ENCODE data around the gene HOTAIR. TPM values are rescaled to one million over a fixed set of nuclear protein-coding genes. Genes with fewer than 3 reads are reported as not detected.

Gene HOTAIR
- polyA plus RNA-seq, 2 of the 4 experiments (the other 2 are of a cell fraction), result 0.67 to 0.71 TPM

- TF ChIP-seq REST (IDR thresholded peaks at IDR 0.05), result no peak
- TF ChIP-seq HOXB5 (CRISPR knock-in tag; IDR thresholded peaks at IDR 0.05), result no peak
Measured at GRCh38 chr12:53941187-53941586, 33.6 kb downstream of the HOTAIR start (continued).

- DNase-seq (ENCODE audit: low read depth in 1 of 2, low spot score in 1 of 2), result no peak
- ChIA-PET CTCF (interaction anchor here (1.0 to 3.6 kb wide), 8 partner anchors 18 to 194 kb away, joined by 3 to 18 read pairs (median 4); partner anchors contain the start of gene HOXC10), POLR2A (interaction anchor here (1.1 kb wide), 1 partner anchor 60 kb away, joined by 3 read pairs; the partner anchor contains the start of gene HOXC9)
- 0 out of 2 replicates have a peak, but pooled peaks have one; percentile 26 for TF ChIP-seq E2F6 (IDR thresholded peaks at IDR 0.05; ENCODE audit: borderline replicate concordance, low read depth)
- no peak for TF ChIP-seq HOXB13 (CRISPR knock-in tag; IDR thresholded peaks at IDR 0.05; ENCODE audit: low read depth)
- no peak for TF ChIP-seq EHF (CRISPR knock-in tag; IDR thresholded peaks at IDR 0.05)
- TF ChIP-seq NFE2L2 (conservative IDR thresholded peaks at IDR 0.05; ENCODE audit: low read length), result no peak
- no peak for TF ChIP-seq CTCF (IDR thresholded peaks at IDR 0.05)
- no peak for ATAC-seq
- H3K4me1 ChIP-seq, result peaks cover 20% of the 10 kb centered on the region; the same call in 2 of the 3 replicates
- peak overlapping the region; percentile 87 for H3K4me2 ChIP-seq
- FAIRE-seq, result no peak
- 81% methylated on average over 9 of the region's 9 CpGs for WGBS (ENCODE audit: missing lambda C conversion rate)
- peak overlapping the region; percentile 86 for H3K4me3 ChIP-seq
- H3K9me3 ChIP-seq, result no peaks in the 10 kb centered on the region
- H3K27ac ChIP-seq, result peak overlapping the region; percentile 85 to 94; a peak in 5 of 6 replicates
Measured at GRCh38 chr12:53940443-53941014, 34.2 kb downstream of the HOTAIR start.

GRCh38 chr12:53939141-53940108, 35.3 kb downstream of the HOTAIR start:
- Histone ChIP-seq H3K4me2 (peak overlapping the region; percentile 87), H3K4me1 (peaks cover 20% of the 10 kb centered on the region; the same call in 2 of the 3 replicates), H3K4me3 (peak overlapping the region; percentile 86), H3K9me3 (no peaks in the 10 kb centered on the region), H3K27ac (peak overlapping the region; percentile 85 to 94)
- CTCF ChIA-PET, result interaction anchor here (0.7 to 3.6 kb wide), 17 partner anchors 9 to 193 kb away, joined by 3 to 18 read pairs (median 3); partner anchors contain the start of genes HOXC10, HOXC12 and HOXC8
- DNase-seq (ENCODE audit: low read depth in 1 of 2, low spot score in 1 of 2) (peak; percentile 30 to 36), ATAC-seq (peak; percentile 36 to 61), FAIRE-seq (no peak)
- 21% methylated on average over 27 of the region's 91 CpGs for WGBS (ENCODE audit: missing lambda C conversion rate)
- no peak for TF ChIP-seq REST (IDR thresholded peaks at IDR 0.05)
- peak; percentile 36 to 50; a peak in 3 of 4 replicates for TF ChIP-seq CEBPB (IDR thresholded peaks at IDR 0.05)
- TF ChIP-seq MAFK (IDR thresholded peaks at IDR 0.05; ENCODE audit: partially characterized antibody), result no peak
- POLR2A ChIA-PET, result no interaction called here

All from A549 (cell line).